Activated CD8-positive, alpha-beta memory T cell treated with anti-CD3 and anti-CD28 coated beads for 24 hours (primary cell): ENCODE measurements around the gene FER.
"Not testable (repeated sequence)": the region's sequence is repeated elsewhere in the genome, so short reads cannot be mapped to it uniquely, and the experiment has no call there.

Experiments used
- DNase-seq: peaks from one replicate; pipeline ENCODE4 v3.0.0-alpha.2; 2020

FER gene

GRCh38 chr5:109050321-109050720 is 302.6 kb downstream of the FER start:
- DNase-seq: not testable (repeated sequence)

- not testable (repeated sequence) for DNase-seq
These were observed 304.5 kb downstream of the FER start for GRCh38 chr5:109052216-109052615.

- DNase-seq: no peak
These were observed 306.3 kb downstream of the FER start for GRCh38 chr5:109053995-109054417.

- DNase-seq: no peak
These were observed 312.8 kb downstream of the FER start for GRCh38 chr5:109060378-109061025.

- DNase-seq: no peak
These were observed 315.0 kb downstream of the FER start for GRCh38 chr5:109062664-109063063.

GRCh38 chr5:109063223-109063622 is 315.5 kb downstream of the FER start:
- DNase-seq: no peak

- no peak for DNase-seq
These were observed 329.0 kb downstream of the FER start for GRCh38 chr5:109076741-109077140.

GRCh38 chr5:109078448-109078847 is 330.8 kb downstream of the FER start:
- DNase-seq: no peak

- no peak for DNase-seq
These were observed 332.8 kb downstream of the FER start for GRCh38 chr5:109080481-109080880.

GRCh38 chr5:109080896-109081295 is 333.2 kb downstream of the FER start:
- DNase-seq: no peak

- DNase-seq: no peak
These were observed 336.2 kb downstream of the FER start for GRCh38 chr5:109083937-109084336.

- no peak for DNase-seq
These were observed 341.5 kb downstream of the FER start for GRCh38 chr5:109089191-109089590.

GRCh38 chr5:109099081-109099480 is 351.4 kb downstream of the FER start:
- DNase-seq: no peak

- DNase-seq: no peak
These were observed 353.3 kb downstream of the FER start for GRCh38 chr5:109100971-109101370.

- no peak for DNase-seq
These were observed 354.5 kb downstream of the FER start for GRCh38 chr5:109102096-109102690.

GRCh38 chr5:109105631-109106267 is 358.1 kb downstream of the FER start:
- no peak for DNase-seq

GRCh38 chr5:109111680-109112079 is 364.0 kb downstream of the FER start:
- DNase-seq: no peak

GRCh38 chr5:109113608-109114007 is 365.9 kb downstream of the FER start:
- no peak for DNase-seq

GRCh38 chr5:109121225-109121624 is 373.5 kb downstream of the FER start:
- no peak for DNase-seq

GRCh38 chr5:109125755-109126429 is 378.2 kb downstream of the FER start:
- DNase-seq: no peak

- DNase-seq: no peak
These were observed 378.8 kb downstream of the FER start for GRCh38 chr5:109126481-109126880.

GRCh38 chr5:109136906-109137305 is 389.2 kb downstream of the FER start:
- DNase-seq: no peak
